IPS-18c (cell line): ENCODE measurements around the gene LAMTOR2.
A peak's percentile ranks its signal among the peaks of the same experiment; 100 is the strongest.
"Not testable (repeated sequence)": the region's sequence is repeated elsewhere in the genome, so short reads cannot be mapped to it uniquely, and the experiment has no call there.

Experiments
- H3K4me3 ChIP-seq: 2 replicates; pipeline ENCODE4 v1.7.0; 2013; ENCODE audit warnings: low read depth, mild to moderate bottlenecking, low read length, moderate library complexity; ENCODE audit not compliant: insufficient read depth
- H3K9me3 ChIP-seq: one replicate; pipeline ENCODE4 v1.6.1; 2013; ENCODE audit warnings: mild to moderate bottlenecking, low read length, moderate library complexity; ENCODE audit not compliant: control insufficient read depth, insufficient read depth

LAMTOR2 gene

GRCh38 chr1:156069490-156070455 lies 15.2 kb downstream of the LAMTOR2 start:
- Histone ChIP-seq H3K4me3 (no peak overlapping the region), H3K9me3 (no peaks in the 10 kb centered on the region)

DNA sequence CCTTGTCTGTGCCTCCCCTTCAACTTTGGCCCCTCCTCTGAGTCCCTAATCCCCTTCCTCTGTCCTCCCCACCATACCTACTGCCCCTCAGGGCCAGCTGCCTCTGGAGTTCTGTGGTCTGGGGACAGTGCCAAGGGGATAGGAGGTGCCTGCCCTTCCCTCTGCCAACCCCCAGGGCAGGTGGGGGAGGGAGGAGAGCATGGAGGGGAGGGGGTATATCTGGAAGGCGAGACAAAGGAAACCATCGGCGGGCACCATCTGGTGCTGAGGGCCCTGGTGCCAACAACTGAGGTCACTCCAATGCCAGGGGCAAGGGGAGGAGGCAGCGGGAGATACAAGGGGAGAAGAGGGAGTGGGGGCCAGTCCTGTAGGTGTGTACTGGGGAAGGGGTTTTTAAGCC lies 16.0 kb downstream of the LAMTOR2 start:
- no peaks in the 10 kb centered on the region for H3K9me3 ChIP-seq
- no peak overlapping the region for H3K4me3 ChIP-seq

DNA sequence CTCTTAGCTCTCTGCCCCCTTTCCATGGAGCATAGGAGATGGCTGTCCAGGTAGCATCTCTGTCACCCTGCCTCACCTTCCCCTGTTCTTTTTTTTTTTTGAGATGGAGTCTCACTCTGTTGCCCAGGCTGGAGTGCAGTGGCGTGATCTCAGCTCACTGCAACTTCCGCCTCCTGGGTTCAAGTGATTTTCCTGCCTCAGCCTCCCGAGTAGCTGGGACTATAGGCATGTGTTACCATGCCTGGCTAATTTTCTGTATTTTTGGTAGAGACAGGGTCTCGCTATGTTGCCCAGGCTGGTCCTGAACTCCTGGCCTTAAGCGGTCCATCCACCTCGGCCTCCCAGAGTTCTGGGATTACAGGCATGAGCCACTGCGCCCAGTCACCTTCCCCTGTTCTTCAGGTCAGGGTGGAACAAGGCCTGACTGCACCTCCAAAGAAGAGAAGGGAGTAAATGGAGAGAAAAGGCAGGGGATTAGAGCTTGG lies 16.8 kb downstream of the LAMTOR2 start:
- not testable (repeated sequence) for H3K4me3 ChIP-seq, H3K9me3 ChIP-seq

GRCh38 chr1:156072251-156072650 lies 17.7 kb downstream of the LAMTOR2 start:
- Histone ChIP-seq H3K4me3 (no peak overlapping the region; the same call in 1 of the 2 replicates), H3K9me3 (no peaks in the 10 kb centered on the region)

DNA sequence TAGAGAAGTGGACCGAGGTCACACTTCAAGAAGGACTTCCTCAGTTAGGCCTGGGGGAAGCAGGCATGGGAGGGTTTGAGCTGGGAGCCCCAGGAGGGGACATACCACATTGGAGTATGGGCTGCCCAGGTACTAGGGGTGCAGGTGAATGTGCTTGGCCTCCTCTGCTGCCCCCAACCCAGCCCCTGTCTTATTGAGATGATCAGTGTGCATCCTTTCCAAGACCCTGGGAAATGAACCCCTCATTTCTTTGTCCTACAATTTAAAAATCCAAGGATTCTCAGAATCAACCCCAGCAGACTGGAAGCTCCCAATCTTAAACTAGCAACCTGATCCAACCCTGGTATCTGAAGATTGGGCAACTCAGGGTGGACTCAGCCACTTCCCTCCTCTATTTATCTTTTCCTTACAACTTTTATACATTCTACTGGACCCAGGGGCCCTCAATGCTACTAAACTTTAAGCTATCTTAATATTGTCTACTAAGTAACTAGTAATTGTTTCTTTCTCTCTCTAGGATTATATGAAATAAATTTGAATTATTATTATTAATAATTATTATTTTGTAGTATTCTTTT lies 18.6 kb downstream of the LAMTOR2 start:
- Histone ChIP-seq H3K4me3 (peak overlapping the region; percentile 32; the same call in 1 of the 2 replicates), H3K9me3 (no peaks in the 10 kb centered on the region)

DNA sequence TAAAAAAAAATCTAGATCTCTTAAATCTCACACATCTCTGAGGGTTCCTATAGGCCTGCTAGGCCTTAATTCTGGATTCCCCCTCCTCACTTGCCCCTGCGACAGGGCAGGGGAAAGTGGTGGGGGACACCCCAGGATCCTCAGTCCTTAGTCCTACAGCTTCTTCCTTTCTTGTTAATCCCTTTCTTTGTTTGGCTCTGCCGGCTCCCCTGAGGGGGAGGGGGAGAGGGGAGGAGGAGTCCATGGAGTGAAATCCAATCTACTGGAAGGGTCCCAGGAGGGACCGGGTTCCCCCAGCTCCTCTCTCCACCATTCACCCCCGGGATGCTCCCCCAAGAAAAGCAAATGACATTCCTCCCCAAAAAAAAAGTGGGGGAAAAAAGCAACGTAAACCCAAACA lies 19.2 kb downstream of the LAMTOR2 start:
- no peak overlapping the region for H3K4me3 ChIP-seq
- no peaks in the 10 kb centered on the region for H3K9me3 ChIP-seq

DNA sequence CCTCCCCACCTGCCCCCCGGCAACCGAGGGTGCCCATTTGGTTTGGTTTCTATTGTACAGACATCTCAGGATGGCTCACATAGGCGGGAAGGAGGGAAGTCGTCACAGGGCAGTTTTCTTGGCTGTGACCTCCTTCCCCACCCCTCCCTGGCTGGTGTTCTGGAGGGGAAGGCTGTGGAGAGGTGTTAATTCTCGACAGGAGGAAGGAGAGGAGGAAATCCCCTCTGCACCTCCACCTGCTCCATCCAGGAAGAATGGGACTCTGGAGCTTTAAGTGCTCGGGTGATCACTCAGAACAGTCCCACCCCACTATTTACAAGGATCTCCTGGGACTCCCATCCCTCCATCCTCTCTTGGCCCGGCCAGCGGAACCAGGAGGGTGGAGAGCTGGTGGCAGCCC lies 20.1 kb downstream of the LAMTOR2 start:
- Histone ChIP-seq H3K4me3 (no peak overlapping the region), H3K9me3 (no peaks in the 10 kb centered on the region)

GRCh38 chr1:156075162-156075561 lies 20.6 kb downstream of the LAMTOR2 start:
- Histone ChIP-seq H3K9me3 (no peaks in the 10 kb centered on the region), H3K4me3 (no peak overlapping the region)

GRCh38 chr1:156075775-156076204 lies 21.2 kb downstream of the LAMTOR2 start:
- no peak overlapping the region for H3K4me3 ChIP-seq
- no peaks in the 10 kb centered on the region for H3K9me3 ChIP-seq

- H3K4me3 ChIP-seq = peak overlapping the region; percentile 32; the same call in 1 of the 2 replicates
Observed at GRCh38 chr1:156076609-156077429, 22.2 kb downstream of the LAMTOR2 start.

GRCh38 chr1:156077430-156077760 lies 22.8 kb downstream of the LAMTOR2 start:
- no peaks in the 10 kb centered on the region for H3K9me3 ChIP-seq
- H3K4me3 ChIP-seq = peak overlapping the region; percentile 32; the same call in 1 of the 2 replicates

More at GRCh38 chr1:156076609-156077429, 22.2 kb downstream of the LAMTOR2 start:
- no peaks in the 10 kb centered on the region for H3K9me3 ChIP-seq

GRCh38 chr1:156078728-156079127 lies 24.1 kb downstream of the LAMTOR2 start:
- Histone ChIP-seq H3K4me3 (peak overlapping the region; percentile 34; the same call in 1 of the 2 replicates), H3K9me3 (peaks cover 4% of the 10 kb centered on the region)

GRCh38 chr1:156079762-156080161 lies 25.2 kb downstream of the LAMTOR2 start:
- Histone ChIP-seq H3K9me3 (peaks cover 4% of the 10 kb centered on the region), H3K4me3 (peak overlapping the region; percentile 79)

DNA sequence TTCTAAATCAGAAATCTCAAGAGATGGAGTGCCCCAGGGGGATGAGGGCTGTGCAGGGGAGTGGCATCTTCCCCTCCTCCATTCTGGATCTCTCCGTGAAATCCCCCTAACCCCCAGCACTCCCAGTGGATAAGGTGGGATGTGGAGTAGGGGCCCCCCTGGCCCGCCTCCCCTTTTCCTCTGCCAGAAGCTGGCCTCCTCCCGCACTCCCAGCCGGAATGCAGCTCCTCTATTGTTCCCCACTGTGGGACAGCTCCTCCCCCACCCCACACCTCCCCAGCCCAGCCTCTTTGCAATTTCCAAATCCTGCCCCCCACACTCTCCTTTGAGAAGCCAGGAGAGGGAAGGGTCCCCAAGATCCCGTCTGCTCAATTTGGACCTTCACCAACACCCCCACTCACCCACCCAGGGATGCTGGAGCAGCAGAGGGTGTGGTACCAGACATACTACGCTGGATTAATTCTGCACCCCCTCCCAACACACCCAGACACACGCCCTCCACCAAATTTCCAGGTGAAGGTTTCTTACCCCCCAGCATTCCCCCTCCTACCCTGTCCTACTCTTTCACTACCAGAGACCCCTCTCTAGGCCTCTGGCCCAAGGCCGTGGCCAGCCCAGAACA lies 25.8 kb downstream of the LAMTOR2 start:
- H3K9me3 ChIP-seq = peaks cover 4% of the 10 kb centered on the region
- peak overlapping the region; percentile 79 for H3K4me3 ChIP-seq

DNA sequence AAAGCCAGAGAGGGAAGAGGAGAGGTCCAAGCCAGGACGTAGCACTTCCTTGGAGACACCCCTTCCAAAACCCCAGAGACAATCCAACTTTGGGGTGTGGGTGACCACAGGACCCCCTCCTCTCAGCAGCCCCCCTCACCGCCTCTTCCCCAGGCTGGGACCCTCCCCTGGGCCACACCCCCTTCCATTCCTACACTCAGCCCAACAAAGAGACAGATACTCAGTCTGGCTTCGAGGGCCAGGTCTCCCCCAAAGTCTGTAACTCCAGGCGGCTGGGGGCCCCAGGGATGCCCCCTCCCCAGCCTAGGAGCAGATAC lies 26.2 kb downstream of the LAMTOR2 start:
- Histone ChIP-seq H3K4me3 (peak overlapping the region; percentile 79), H3K9me3 (peaks cover 4% of the 10 kb centered on the region)

DNA sequence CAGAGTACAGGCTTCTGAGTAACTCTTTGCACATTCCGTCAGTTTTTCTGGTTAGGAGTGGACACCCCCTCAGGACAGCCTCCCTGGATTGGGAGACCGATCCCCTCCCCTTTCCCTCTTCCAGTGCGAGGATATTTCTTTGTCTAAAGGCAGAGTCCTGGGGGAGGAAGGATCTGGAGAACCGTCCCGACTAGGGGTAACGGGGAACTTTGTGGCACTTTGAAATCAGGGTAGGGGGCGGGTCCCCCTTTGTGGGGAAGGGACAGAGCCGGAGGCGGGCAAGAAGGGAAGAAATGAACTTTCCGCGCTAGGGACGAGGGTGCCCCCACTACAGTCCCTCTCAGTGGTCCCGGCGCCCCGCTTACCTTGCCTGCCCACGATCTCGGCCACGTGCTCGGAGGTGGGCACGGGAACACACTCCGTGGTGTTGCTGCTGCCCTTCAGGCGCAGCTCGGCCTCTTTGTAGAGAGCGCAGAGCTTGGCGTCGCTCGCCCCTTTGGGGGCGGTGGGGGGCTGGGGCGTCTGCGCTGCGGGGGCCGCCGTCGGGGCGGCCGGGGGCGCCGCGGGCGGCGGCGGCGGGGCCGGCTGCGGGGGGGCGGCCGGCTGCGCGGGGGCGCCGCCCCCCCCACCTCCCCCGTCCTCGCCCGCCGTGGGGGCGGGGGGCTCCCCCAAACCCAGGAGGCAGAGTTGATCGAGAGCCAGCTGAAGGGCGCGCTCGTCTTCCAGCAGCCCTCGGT lies 26.8 kb downstream of the LAMTOR2 start:
- Histone ChIP-seq H3K9me3 (peaks cover 4% of the 10 kb centered on the region), H3K4me3 (peak overlapping the region; percentile 79)
